ENCODE measurements around the gene PCDHB16.
"Not testable (repeated sequence)": the region's sequence is repeated elsewhere in the genome, so short reads cannot be mapped to it uniquely, and the experiment has no call there.

GRCh38 chr5:141194332-141194731 is 12.1 kb downstream of the PCDHB16 start:
- not testable (repeated sequence) for TF ChIP-seq CTCF (IDR thresholded peaks at IDR 0.05; ENCODE audit: low read depth, low read length); EZH2phosphoT487 (IDR thresholded peaks at IDR 0.05; ENCODE audit: low read depth)

Data from OCI-LY3 (cell line).